H9 (cell line): ENCODE data around the gene SLC1A5. TPM values are rescaled to one million over a fixed set of nuclear protein-coding genes. Genes with fewer than 3 reads are reported as not detected.

Source experiments
- DNase-seq: peaks from one replicate; pipeline ENCODE4 v3.0.0-alpha.2; 2017
- H2AFZ ChIP-seq: one replicate; pipeline ENCODE4 v1.6.1; 2013; ENCODE audit warnings: mild to moderate bottlenecking, low read length, control low read depth, moderate library complexity
- H2AK5ac ChIP-seq: 2 replicates; pipeline ENCODE4 v1.6.1; 2013; ENCODE audit warnings: low read length, control low read depth, mixed read lengths; ENCODE audit not compliant: insufficient read length
- H2BK120ac ChIP-seq: one replicate; pipeline ENCODE4 v1.6.1; 2013; ENCODE audit warnings: low read depth, mild to moderate bottlenecking, low read length, control low read depth, inconsistent platforms; ENCODE audit not compliant: poor library complexity, severe bottlenecking
- H2BK12ac ChIP-seq: 2 replicates; pipeline ENCODE4 v1.6.1; 2013; ENCODE audit warnings: low read length, control low read depth, mixed read lengths, low read depth; ENCODE audit not compliant: insufficient read length
- H2BK15ac ChIP-seq: 2 replicates; pipeline ENCODE4 v1.6.1; 2013; ENCODE audit warnings: low read depth, low read length, control low read depth
- H2BK20ac ChIP-seq: one replicate; pipeline ENCODE4 v1.6.1; 2013; ENCODE audit warnings: low read depth, mild to moderate bottlenecking, low read length, control low read depth, inconsistent platforms; ENCODE audit not compliant: poor library complexity, severe bottlenecking
- H2BK5ac ChIP-seq: 2 replicates; pipeline ENCODE4 v1.6.1; 2013; ENCODE audit warnings: low read length, control low read depth, mixed read lengths; ENCODE audit not compliant: insufficient read length
- H3K14ac ChIP-seq: 2 replicates; pipeline ENCODE4 v1.6.1; 2013; ENCODE audit warnings: low read length, control low read depth; ENCODE audit not compliant: insufficient read depth
- H3K18ac ChIP-seq: 2 replicates; pipeline ENCODE4 v1.6.1; 2013; ENCODE audit warnings: low read depth, mild to moderate bottlenecking, mixed read lengths, low read length, control low read depth; ENCODE audit not compliant: insufficient read length
- H3K23ac ChIP-seq: 2 replicates; pipeline ENCODE4 v1.6.1; 2013; ENCODE audit warnings: low read length, control low read depth, mixed read lengths, low read depth; ENCODE audit not compliant: insufficient read length
- H3K23me2 ChIP-seq: 2 replicates; pipeline ENCODE4 v1.6.1; 2013; ENCODE audit warnings: low read depth, mild to moderate bottlenecking, mixed read lengths, low read length, control low read depth; ENCODE audit not compliant: insufficient read length, poor library complexity, severe bottlenecking
- H3K27ac ChIP-seq: 2 replicates; pipeline ENCODE4 v1.5.1; 2013; ENCODE audit warnings: low read length, control low read depth, mixed read lengths, low read depth; ENCODE audit not compliant: insufficient read length
- H3K27me3 ChIP-seq: 2 replicates; pipeline ENCODE4 v1.6.1; 2013; ENCODE audit warnings: low read length, control low read depth, inconsistent platforms; ENCODE audit not compliant: insufficient read depth
- H3K4ac ChIP-seq: 2 replicates; pipeline ENCODE4 v1.6.1; 2013; ENCODE audit warnings: low read depth, mild to moderate bottlenecking, control low read depth, inconsistent platforms, low read length, moderate library complexity
- H3K4me1 ChIP-seq: 2 replicates; pipeline ENCODE4 v1.6.1; 2013; ENCODE audit warnings: low read length, control low read depth, inconsistent platforms; ENCODE audit not compliant: insufficient read depth
- H3K4me2 ChIP-seq: 2 replicates; pipeline ENCODE4 v1.6.1; 2013; ENCODE audit warnings: low read length, control low read depth, mixed read lengths; ENCODE audit not compliant: insufficient read length, insufficient read depth
- H3K56ac ChIP-seq: 2 replicates; pipeline ENCODE4 v1.6.1; 2013; ENCODE audit warnings: low read depth, mild to moderate bottlenecking, mixed read lengths, low read length, control low read depth; ENCODE audit not compliant: insufficient read length
- H3K79me1 ChIP-seq: 2 replicates; pipeline ENCODE4 v1.6.1; 2013; ENCODE audit warnings: low read depth, mild to moderate bottlenecking, moderate library complexity, low read length, control low read depth, inconsistent platforms; ENCODE audit not compliant: insufficient read depth, poor library complexity, severe bottlenecking
- H3K79me2 ChIP-seq: 2 replicates; pipeline ENCODE4 v1.6.1; 2013; ENCODE audit warnings: low read length, control low read depth, inconsistent platforms; ENCODE audit not compliant: insufficient read depth
- H3K9ac ChIP-seq: 2 replicates; pipeline ENCODE4 v1.6.1; 2013; ENCODE audit warnings: low read length, control low read depth, mixed read lengths; ENCODE audit not compliant: insufficient read length; ENCODE audit errors: extremely low read depth
- H3K9me3 ChIP-seq: one replicate; pipeline ENCODE4 v1.6.1; 2013; ENCODE audit warnings: low read depth, low read length, inconsistent platforms; ENCODE audit not compliant: control insufficient read depth
- H3T11ph ChIP-seq: one replicate; pipeline ENCODE4 v1.6.1; 2013; ENCODE audit warnings: mild to moderate bottlenecking, low read length, control low read depth, inconsistent platforms
- H4K20me1 ChIP-seq: one replicate; pipeline ENCODE4 v1.6.1; 2013; ENCODE audit not compliant: control insufficient read depth, insufficient read length, insufficient read depth
- H4K5ac ChIP-seq: 2 replicates; pipeline ENCODE4 v1.6.1; 2013; ENCODE audit warnings: low read depth, mild to moderate bottlenecking, mixed read lengths, low read length, control low read depth; ENCODE audit not compliant: insufficient read length
- H4K8ac ChIP-seq: replicated peaks from 2 replicates; pipeline ENCODE4 v1.6.1; 2013; ENCODE audit warnings: low read length, control low read depth, mixed read lengths, low read depth; ENCODE audit not compliant: insufficient read length
- H4K91ac ChIP-seq: 2 replicates; pipeline ENCODE4 v1.6.1; 2013; ENCODE audit warnings: low read depth, mild to moderate bottlenecking, moderate library complexity, mixed read lengths, low read length, control low read depth; ENCODE audit not compliant: insufficient read length
- H3K27ac Mint-ChIP-seq, 3 experiments: 2 replicates in 2 of 3; 3 replicates in 1 of 3; pipeline ENCODE4 v1.8.0; 2020 to 2021; ENCODE audit warnings: mixed read lengths in 3 of 3, mild to moderate bottlenecking in 1 of 3, moderate library complexity in 1 of 3
- H3K27me3 Mint-ChIP-seq: 2 replicates; pipeline ENCODE4 v1.8.0; 2021; ENCODE audit warnings: low read depth, mild to moderate bottlenecking, moderate library complexity, mixed read lengths
- H3K36me3 Mint-ChIP-seq, 3 experiments: 2 replicates in 2 of 3; 3 replicates in 1 of 3; pipeline ENCODE4 v1.8.0; 2020 to 2021; ENCODE audit warnings: low read depth in 3 of 3, mixed read lengths in 3 of 3; ENCODE audit not compliant: insufficient read depth in 1 of 3
- H3K4me1 Mint-ChIP-seq, 2 experiments: 2 replicates each; pipeline ENCODE4 v1.8.0; 2020; ENCODE audit warnings: mixed read lengths in 2 of 2
- H3K4me3 Mint-ChIP-seq, 2 experiments: 2 replicates in 1 of 2; 3 replicates in 1 of 2; pipeline ENCODE4 v1.8.0; 2020 to 2021; ENCODE audit warnings: mild to moderate bottlenecking in 2 of 2, mixed read lengths in 2 of 2, moderate library complexity in 1 of 2
- H3K9me3 Mint-ChIP-seq, 2 experiments: 2 replicates in 1 of 2; 3 replicates in 1 of 2; pipeline ENCODE4 v1.8.0; 2020; ENCODE audit warnings: mild to moderate bottlenecking in 2 of 2, mixed read lengths in 2 of 2, moderate library complexity in 1 of 2
- WGBS: extraction: QIAGEN DNeasy Blood & Tissue Kit; methylation state at CpG from one replicate; pipeline ENCODE4 v1.1.7; 2013; ENCODE audit warnings: missing lambda C conversion rate, low lambda C conversion rate, mixed read lengths; ENCODE audit not compliant: insufficient read length; ENCODE audit errors: extremely low coverage; 5-methylcytosine and 5-hydroxymethylcytosine counted together
- total RNA-seq: library from RNA; stranded (reverse); gene quantifications from 2 replicates; pipeline ENCODE4 v1.2.1, GENCODE V29; 2021
- TF ChIP-seq, protein P1 (sequence below): fragments of 200-600 bp; sonication (generic); conservative IDR thresholded peaks from 3 replicates; pipeline ENCODE4 v1.8.0; 2021; ENCODE audit warnings: antibody characterized with exemption, mild to moderate bottlenecking

The SLC1A5 gene
- total RNA-seq, 1 experiment from 2014 or later, result 258 TPM

DNA sequence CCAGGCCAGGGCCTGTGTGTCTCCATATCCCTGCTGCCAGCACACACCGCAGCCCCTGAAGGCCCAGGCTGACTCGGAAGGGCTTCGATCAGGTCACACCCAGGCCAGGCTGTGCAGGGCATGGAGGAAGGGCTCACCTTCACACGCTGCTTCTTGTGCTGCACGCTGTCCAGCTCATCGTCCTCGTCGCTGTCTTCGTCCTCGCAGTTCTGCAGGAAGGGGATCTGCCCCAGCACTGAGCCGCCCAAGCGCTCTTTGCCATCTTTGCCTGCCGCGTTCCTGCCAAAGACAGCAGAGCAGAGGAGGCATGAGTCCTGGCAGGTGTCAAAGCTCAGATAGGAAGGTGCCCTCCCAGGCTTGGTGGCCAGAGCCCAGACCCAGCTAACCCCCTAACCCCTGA is 57.8 kb downstream of the SLC1A5 start:
- no peak overlapping the region for H3K27ac ChIP-seq
- H3K4me3 Mint-ChIP-seq, result peak overlapping the region in 1 of 2 experiments; percentile 28; a peak in 2 of 5 replicates
- no CpG with 5 or more reads among the region's 14 CpGs for WGBS

More for the DNA sequence above, 57.8 kb downstream of the SLC1A5 start:
- Histone ChIP-seq H3K27me3 (no peaks in the 10 kb centered on the region), H3T11ph (no peak overlapping the region), H3K9me3 (no peaks in the 10 kb centered on the region), H4K91ac (no peak overlapping the region), H2BK12ac (no peak overlapping the region), H2AK5ac (no peak overlapping the region), H4K8ac (no peak overlapping the region), H3K14ac (no peak overlapping the region), H2BK120ac (no peak overlapping the region), H3K4me2 (no peak overlapping the region), H2AFZ (no peak overlapping the region), H3K23me2 (no peaks in the 10 kb centered on the region), H3K23ac (no peak overlapping the region), H2BK20ac (no peak overlapping the region), H4K5ac (no peak overlapping the region), H3K56ac (no peak overlapping the region), H3K79me1 (no peaks in the 10 kb centered on the region), H2BK15ac (no peak overlapping the region), H3K79me2 (no peaks in the 10 kb centered on the region; the same call in 1 of the 2 replicates), H4K20me1 (peaks cover 4% of the 10 kb centered on the region), H3K9ac (no peak overlapping the region), H3K4me1 (no peaks in the 10 kb centered on the region), H3K4ac (no peak overlapping the region), H3K18ac (no peak overlapping the region), H2BK5ac (no peak overlapping the region)
- H3K9me3 Mint-ChIP-seq, result no peaks in the 10 kb centered on the region
- TF ChIP-seq, protein P1, sequence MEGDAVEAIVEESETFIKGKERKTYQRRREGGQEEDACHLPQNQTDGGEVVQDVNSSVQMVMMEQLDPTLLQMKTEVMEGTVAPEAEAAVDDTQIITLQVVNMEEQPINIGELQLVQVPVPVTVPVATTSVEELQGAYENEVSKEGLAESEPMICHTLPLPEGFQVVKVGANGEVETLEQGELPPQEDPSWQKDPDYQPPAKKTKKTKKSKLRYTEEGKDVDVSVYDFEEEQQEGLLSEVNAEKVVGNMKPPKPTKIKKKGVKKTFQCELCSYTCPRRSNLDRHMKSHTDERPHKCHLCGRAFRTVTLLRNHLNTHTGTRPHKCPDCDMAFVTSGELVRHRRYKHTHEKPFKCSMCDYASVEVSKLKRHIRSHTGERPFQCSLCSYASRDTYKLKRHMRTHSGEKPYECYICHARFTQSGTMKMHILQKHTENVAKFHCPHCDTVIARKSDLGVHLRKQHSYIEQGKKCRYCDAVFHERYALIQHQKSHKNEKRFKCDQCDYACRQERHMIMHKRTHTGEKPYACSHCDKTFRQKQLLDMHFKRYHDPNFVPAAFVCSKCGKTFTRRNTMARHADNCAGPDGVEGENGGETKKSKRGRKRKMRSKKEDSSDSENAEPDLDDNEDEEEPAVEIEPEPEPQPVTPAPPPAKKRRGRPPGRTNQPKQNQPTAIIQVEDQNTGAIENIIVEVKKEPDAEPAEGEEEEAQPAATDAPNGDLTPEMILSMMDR, result no peak
- H3K4me1 Mint-ChIP-seq, result peaks cover 16 to 26% of the 10 kb centered on the region in 2 experiments
- peak overlapping the region in 2 of 3 experiments; percentile 61 to 93; a peak in 3 of 7 replicates for H3K27ac Mint-ChIP-seq
- no peaks in the 10 kb centered on the region; the same call in 1 of the 2 replicates for H3K27me3 Mint-ChIP-seq
- H3K36me3 Mint-ChIP-seq, result peaks cover 47 to 90% (median 85%) of the 10 kb centered on the region in 3 experiments
- DNase-seq, result no peak
